GM21576 (cell line): ENCODE results near the gene SAMHD1.
"Not testable (repeated sequence)": the region's sequence is repeated elsewhere in the genome, so short reads cannot be mapped to it uniquely, and the experiment has no call there.

Experiments used
- ATAC-seq: cut with Tn5 transposase; IDR thresholded peaks from one replicate; pipeline ENCODE4 v1.9.1; 2021; ENCODE audit warnings: mild to moderate bottlenecking, moderate library complexity; ENCODE audit not compliant: unreplicated experiment

Gene SAMHD1

DNA sequence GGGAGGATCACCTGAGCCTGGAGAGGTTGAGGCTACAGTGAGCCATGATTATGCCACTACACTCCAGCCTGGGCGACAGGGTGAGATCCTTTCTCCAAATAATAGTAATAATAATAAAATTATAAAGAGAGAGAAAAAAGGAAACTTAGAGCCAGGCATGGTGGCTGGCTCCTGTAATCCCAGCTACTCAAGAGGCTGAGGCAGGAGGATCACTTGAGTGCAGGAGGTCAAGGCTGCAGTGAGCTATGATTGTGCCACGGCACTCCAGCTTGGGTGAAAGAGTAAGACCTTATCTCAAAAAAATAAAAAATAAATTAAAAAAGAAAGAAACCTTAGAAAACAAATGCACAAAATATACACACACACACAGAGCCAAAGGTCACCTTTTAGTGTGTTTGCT lies 5.2 kb upstream of the SAMHD1 start:
- no peak for ATAC-seq

DNA sequence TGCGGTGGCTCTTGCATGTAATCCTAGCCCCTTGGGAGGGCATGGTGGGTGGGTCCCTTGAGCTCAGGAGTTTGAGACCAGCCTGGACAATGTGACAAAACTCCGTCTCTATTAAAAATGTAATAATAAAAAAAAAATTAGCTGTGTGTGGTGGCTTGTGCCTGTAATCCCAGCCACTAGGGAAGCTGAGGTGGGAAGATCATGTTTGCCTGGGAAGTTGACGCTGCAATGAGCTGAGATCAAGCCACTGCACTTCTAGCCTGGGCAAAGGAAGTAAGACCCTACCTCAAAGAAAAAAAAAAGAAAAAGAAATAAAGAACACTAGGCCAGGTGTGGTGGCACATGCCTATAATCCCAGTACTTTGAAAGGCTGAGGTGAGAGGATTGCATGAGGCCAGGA lies 4.5 kb upstream of the SAMHD1 start:
- ATAC-seq = no peak

DNA sequence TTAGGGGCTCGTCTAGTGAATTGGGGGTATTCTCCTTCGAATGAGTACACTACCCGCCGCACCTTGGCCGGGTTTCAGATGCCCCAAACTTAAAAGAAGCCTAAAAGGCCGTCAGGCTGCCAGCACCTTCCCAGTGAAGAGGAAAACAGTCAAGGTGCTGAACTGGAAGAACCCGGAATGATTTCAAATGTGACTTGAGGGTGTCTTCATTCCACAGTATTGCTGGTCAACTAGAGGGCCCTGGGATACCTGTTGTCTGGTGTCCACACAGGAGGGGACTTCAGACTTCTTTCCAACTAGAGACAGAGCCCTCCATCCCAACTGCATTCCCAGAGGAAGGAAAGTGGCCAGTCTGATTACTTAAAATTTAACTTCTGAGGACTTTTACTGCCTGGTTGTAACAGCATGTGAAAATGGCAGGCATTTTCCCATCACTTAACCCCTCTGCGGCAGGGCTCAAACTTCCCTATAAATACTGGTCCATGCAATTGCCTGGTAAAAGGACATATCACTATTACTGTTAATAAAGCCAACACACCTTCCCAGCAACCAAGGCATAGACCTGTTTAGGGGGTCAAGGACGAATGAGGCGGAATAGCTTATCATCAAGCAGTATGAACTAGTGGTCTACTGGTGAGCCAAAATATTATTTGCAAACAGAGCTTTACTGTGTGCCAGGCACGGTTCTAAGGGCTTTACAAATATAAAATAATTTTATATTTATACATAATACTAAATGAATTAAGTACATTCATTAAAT lies 651 bp upstream of the SAMHD1 start:
- ATAC-seq = no peak

- ATAC-seq = no peak
These were observed 902 bp downstream of the SAMHD1 start for GRCh38 chr20:36950414-36951197.

- no peak for ATAC-seq
These were observed 10.1 kb downstream of the SAMHD1 start for GRCh38 chr20:36941401-36941835.

DNA sequence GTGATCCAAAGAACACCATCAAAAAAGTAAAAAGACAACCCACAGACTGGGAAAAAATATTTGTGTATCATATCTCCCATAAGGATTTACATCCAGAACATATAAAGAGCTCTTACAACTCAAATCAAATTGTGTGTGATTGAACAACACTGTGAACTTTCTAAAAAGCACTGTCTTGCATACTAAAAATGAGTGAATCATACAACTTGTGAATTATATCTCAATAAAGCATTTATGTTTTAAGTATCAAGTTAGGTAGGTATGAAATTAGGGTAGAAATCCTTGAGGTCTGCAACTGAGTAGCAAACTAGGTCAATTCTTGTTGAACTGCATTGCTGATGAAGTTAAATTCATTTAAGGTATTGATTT lies 14.1 kb downstream of the SAMHD1 start:
- no peak for ATAC-seq

DNA sequence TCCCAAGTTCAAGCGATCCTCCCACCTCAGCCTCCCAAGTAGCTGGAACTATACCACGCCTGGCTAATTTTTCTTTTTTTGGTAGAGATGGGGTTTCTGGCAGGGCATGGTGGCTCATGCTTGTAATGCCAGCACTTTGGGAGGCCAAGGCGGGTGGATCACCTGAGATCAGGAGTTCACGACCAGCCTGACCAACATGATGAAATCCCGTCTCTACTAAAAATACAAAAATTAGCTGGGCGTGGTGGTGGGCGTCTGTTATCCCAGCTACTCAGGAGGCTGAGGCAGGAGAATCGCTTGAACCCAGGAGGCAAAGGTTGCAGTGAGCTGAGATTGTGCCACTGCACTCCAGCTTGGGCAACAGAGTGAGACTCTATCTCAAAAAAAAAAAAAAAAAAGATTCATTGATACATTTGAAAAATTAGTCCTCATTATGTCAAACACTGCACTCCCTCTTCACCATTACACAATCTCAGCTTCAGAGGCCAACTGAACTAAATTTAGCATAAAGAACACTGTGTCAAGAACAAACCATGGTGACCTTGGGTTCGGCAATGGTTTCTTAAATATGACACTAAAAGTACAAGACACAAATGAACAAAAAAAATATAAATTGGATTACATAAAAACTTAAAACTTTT lies 14.6 kb downstream of the SAMHD1 start:
- not testable (repeated sequence) for ATAC-seq

DNA sequence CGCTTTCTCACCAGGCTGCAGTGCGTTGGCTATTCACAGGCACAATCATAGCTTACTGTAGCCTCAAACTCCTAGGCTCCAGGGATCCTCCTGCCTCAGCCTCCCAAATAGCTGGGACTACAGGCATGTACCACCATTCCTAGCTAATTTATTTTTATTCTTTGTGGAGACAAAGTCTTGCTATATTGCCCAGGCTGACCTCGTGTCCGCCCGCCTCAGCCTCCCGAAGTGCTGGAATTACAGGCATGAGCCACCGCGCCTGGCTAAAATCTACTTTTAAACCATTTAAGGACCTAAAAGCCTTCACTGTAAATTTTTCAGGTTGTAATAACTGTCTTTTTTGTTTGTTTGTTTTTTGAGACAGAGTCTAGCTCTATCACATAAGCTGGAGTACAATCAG lies 15.2 kb downstream of the SAMHD1 start:
- ATAC-seq = no peak

DNA sequence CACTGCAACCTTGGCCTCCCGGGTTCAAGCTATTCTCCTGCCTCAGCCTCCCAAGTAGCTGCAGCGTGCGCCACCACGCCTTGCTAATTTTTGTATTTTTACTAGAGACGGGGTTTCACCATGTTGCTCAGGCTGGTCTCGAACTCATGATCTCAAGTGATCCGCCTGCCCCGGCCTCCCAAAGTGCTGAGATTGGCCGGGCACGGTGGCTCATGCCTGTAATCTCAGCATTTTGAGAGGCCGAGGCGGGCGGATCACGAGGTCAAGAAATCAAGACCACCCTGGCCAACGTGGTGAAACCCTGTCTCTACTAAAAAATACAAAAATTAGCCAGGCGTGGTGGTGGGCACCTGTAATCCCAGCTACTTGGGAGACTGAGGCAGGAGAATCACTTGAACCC lies 17.9 kb downstream of the SAMHD1 start:
- not testable (repeated sequence) for ATAC-seq

DNA sequence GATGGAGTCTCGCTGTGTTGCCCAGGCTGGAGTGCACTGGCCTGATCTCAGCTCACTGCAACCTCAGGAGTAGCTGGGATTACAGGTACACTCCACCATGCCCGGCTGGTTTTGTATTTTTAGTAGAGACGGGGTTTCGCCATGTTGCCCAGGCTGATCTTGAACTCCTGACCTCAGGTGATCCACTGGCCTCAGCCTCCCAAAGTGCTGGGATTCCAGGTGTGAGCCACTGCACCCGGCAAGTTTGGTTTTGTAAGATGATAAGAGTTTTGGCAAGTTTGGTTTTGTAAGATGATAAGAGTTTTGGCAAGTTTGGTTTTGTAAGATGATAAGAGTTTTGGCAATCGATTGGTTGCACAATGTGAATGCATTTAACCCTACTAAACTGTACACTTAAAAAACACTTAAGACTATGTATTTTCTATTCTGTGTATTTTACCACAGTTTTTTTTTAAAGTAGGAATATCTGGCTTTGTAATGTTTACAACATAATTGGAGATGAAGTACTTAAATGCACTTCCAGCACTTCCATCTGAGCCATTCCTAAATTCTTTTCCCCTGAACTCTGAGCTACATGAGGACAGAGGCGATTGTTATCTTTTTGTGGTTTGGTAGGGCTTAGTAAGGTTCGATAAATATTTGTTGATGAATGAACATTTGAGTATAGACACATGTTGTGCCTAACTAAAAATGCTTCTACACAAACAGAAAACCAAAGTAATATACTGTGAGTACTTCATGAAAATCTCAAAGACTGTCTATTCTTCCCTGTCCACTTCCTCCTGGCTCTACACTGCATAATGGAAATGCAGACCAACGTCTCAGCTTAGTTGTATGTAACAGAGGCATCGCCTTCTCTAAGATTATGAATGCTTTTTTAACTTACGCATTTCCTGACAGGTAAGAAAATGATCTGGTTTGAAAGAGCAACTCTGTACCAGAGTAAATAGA lies 18.8 kb downstream of the SAMHD1 start:
- ATAC-seq = no peak

DNA sequence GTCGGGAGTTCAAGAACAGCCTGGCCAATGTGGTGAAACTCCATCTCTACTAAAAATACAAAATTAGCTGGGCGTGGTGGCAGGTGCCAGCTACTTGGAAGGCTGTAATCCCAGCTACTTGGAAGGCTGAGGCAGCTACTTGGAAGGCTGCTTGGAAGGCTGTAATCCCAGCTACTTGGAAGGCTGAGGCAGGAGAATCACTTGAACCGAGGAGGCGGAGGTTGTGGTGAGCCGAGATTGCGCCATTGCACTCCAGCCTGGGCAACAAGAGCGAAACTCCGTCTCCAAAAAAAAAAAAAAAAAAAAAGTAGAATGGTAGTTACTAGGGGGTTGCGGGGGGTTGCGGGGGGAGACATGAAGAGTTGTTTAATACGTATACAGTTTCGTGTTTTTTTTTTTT lies 19.4 kb downstream of the SAMHD1 start:
- ATAC-seq = not testable (repeated sequence)

DNA sequence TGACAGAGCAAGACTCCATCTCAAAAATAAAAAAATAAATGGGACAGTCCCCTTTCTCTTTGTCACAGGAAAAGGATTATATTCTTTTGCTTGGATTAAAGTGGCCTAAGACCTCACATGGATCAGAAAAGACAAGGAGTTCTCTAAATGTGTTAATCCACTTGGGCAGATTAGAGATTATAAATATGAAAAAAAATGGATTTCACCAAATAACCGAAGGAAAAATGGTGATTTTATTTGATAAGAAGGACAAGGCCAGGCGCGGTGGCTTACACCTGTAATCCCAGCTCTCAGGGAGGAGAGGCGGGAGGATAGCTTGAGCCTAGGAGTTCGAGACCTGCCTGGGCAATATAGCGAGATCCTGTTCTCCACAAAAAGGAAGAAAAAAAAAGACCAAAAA lies 21.8 kb downstream of the SAMHD1 start:
- ATAC-seq = no peak

DNA sequence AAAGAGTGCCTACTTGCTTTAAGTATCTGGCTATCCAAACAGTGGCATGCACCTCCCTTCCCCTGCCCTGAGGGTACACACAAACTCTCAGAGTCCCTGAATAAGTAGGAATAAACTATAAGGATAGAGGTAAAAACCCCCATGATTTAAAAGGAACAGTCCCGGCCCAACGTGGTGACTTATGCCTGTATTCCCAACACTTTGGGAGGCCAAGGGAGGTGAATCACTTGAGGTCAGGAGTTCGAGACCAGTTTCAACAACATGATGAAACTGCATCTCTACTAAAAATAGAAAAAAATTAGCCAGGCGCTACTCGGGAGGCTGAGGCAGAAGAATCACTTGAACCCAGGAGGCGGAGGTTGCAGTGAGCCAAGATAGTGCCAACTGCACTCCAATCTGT lies 22.2 kb downstream of the SAMHD1 start:
- ATAC-seq = no peak

DNA sequence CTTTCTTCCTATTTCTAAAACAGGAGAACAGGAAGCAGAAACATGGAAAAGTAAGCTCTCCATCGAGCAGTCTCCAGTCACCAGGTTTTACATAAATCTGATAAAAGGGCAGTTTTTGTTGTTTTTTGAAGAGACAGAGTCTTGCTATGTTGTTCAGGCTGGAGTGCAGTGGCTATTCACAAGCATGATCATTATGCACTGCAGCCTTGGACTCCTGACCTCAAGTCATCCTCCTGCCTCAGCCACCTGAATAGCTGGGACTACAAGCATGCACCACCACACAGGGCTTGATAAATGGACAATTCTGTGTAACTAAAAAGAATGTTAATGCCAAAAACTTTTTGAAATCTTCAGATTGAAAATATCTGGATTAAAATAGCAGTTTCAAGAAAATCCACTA lies 23.8 kb downstream of the SAMHD1 start:
- ATAC-seq = no peak

DNA sequence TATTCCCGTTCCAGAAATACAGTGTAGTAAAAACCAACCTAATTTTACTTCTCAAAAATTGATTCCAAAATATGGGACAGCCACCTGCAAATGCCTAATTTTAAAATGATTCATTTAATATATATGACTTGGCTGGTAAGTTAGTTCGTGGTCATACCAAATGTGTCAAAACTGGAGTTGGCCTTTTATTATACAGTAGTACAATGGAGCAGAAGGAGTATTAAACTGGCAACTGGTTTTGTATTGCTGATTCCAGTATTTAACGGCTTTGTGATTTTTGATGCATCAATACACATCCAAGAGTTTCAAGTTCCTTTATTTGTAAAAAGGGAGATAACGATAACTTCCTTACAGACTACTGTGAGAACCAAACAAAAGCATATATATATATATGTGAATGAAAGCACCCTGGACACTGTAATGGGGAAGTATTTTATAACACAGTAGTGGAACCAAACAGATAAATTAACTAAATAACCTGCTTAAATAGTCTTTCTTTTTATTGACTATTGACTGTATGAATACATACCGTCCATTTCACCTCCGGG lies 24.8 kb downstream of the SAMHD1 start:
- no peak for ATAC-seq

DNA sequence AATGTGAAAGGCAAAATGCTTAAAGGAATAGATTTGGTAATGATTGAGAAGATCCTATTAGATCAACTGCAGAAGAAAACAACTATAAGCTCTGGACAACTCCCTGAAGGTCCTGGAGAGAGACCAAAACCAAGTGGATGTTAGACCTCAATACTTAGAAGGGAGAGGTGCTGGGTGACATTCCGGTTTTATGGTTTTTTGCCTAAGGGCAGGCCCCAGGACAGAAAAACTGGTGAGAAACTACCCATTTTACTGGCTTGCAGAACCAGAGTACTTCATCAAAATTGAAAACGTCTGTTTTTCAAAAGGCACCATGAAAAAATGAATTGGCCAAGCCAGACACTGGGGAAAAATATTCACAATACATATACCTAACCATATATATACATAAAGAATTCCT lies 26.3 kb downstream of the SAMHD1 start:
- no peak for ATAC-seq

GRCh38 chr20:36924167-36925045 lies 27.1 kb downstream of the SAMHD1 start:
- ATAC-seq = no peak

DNA sequence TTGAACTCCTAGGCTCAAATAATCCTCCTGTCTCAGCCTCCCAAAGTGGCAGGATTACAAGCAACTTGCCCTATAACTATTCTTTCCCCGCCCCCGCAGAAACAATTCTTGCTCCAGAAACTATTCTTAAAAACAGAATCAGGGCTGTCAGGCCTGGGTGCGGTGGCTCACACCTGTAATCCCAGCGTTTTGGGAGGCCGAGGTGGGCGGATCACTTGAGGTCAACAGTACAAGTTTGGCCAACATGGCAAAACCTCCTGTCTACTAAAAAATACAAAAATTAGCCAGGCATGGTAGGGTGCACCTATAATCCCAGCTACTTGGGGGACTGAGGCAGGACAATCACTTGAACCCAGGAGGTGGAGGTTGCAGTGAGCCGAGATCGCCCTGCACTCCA lies 31.2 kb downstream of the SAMHD1 start:
- no peak for ATAC-seq

DNA sequence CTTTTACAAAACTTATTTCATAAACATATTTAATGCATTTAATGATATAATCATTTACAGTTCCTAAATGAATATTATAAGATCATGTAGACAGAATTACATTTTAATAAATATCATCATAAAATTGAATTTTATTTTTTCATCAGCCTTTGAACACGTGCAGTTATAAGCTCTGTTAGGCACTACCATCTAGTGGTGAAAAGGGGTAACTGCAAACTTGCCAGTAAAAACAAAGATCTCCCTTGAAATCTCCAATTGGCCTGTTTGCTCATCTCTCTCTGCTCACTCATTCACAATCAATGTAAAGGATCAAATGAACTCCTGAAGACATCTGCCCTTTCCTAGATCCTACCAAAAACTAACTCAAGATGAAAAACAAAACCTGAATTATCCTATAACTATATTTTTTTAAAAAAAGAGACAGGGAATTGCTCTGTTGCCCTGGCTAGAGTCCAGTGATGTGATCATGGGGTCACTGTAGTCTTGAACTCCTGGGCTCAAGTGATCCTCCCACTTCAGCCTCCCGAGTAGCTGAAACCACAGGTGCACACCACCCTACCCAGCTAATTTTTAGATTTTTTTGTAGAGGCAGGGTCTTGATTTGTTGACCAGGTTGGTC lies 31.7 kb downstream of the SAMHD1 start:
- ATAC-seq = no peak
